Measurements from ENCODE around the gene PANX2. TPM values are rescaled to one million over a fixed set of nuclear protein-coding genes. Genes with fewer than 3 reads are reported as not detected.

PANX2 gene
- total RNA-seq, 1 experiment from 2014 or later: 0.77 TPM

DNA sequence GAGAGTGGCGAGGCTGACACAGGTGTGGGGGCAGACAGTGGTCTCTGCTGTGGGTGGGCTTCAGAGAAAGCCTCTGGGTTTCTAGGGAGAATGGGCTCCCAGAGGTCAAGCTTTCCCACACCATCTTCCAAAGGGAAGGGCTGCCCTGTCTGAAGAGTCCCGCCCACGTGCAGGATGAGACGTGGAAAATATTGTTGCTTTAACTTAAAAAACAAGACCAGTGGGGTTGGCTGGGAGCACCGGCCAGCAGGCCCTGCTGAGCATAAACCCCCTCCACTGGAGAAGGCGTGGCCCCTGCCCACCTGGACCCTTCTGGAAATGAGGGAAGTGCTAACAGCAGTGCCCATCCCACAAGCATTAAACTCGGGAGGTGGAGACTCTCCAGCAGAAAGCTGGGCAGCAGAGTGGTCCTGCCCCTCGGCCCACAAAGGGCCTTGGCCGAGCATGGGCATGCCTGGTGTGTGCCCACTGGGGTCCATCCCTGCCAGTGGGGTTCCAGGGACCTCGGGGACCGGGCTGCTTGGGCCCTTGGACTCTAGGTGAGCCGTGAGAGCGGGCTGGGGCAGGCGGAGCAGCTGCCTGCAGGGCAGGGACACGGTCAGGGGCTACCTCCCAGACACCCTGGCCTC lies 45.6 kb downstream of the PANX2 start:
- no peak for DNase-seq (ENCODE audit: unreplicated experiment)
- peaks cover 75% of the 10 kb centered on the region for H3K36me3 Mint-ChIP-seq (ENCODE audit: insufficient read depth, unreplicated experiment)
- ChIA-PET POLR2A (interaction anchor here (0.6 to 0.9 kb wide), 2 partner anchors 35 to 160 kb away, joined by 3 read pairs; partner anchors contain the start of gene HDAC10), CTCF (interaction anchor here (0.6 to 2.1 kb wide), 4 partner anchors 10 to 68 kb away, joined by 3 to 11 read pairs (median 6); no protein-coding TSS in a partner anchor)
- H3K27ac Mint-ChIP-seq (ENCODE audit: low read depth, unreplicated experiment): no peak overlapping the region
- H3K4me1 Mint-ChIP-seq (ENCODE audit: insufficient read depth, unreplicated experiment): no peaks in the 10 kb centered on the region
- no peaks in the 10 kb centered on the region for H3K9me3 Mint-ChIP-seq (ENCODE audit: unreplicated experiment)
- no peaks in the 10 kb centered on the region for H3K27me3 Mint-ChIP-seq (ENCODE audit: insufficient read depth, unreplicated experiment)
- no TSS peak for BruUV-seq (replicated peaks)
- intact Hi-C loops (cut with micrococcal nuclease): no loop called here
- TF ChIP-seq, protein P1, sequence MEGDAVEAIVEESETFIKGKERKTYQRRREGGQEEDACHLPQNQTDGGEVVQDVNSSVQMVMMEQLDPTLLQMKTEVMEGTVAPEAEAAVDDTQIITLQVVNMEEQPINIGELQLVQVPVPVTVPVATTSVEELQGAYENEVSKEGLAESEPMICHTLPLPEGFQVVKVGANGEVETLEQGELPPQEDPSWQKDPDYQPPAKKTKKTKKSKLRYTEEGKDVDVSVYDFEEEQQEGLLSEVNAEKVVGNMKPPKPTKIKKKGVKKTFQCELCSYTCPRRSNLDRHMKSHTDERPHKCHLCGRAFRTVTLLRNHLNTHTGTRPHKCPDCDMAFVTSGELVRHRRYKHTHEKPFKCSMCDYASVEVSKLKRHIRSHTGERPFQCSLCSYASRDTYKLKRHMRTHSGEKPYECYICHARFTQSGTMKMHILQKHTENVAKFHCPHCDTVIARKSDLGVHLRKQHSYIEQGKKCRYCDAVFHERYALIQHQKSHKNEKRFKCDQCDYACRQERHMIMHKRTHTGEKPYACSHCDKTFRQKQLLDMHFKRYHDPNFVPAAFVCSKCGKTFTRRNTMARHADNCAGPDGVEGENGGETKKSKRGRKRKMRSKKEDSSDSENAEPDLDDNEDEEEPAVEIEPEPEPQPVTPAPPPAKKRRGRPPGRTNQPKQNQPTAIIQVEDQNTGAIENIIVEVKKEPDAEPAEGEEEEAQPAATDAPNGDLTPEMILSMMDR (IDR thresholded peaks at IDR 0.05; ENCODE audit: unreplicated experiment): no peak
- H3K4me3 Mint-ChIP-seq (ENCODE audit: unreplicated experiment): no peak overlapping the region

DNA sequence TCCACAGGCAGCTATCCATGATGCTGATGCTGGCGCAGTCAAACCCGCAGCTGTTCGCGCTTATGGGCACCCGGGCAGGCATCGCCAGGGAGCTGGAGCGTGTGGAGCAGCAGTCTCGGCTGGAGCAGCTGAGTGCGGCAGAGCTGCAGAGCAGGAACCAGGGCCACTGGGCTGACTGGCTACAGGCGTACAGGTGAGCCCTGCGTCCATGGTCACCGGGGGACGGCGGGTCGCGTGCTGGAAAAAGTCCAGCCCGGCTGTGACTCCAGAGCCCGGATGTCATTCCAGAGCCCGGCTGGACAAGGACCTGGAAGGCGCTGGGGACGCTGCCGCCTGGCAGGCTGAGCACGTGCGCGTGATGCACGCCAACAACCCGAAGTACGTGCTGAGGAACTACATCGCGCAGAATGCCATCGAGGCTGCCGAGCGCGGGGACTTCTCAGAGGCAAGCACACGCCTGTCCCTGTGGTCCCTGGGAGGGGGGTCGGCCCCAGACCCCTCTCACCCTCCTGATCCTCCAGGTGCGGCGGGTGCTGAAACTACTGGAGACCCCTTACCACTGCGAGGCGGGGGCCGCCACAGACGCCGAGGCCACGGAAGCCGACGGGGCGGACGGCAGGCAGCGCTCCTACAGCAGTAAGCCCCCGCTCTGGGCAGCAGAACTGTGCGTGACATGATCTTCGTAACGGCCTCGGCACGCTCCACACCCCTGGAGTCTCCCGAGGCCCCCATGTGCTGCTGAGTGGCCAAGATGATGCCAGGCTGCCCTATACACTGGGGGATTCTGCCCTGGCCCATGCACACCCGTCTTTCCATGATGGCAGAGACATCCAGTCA lies 46.4 kb downstream of the PANX2 start:
- no TSS peak for BruUV-seq (replicated peaks)
- H3K36me3 Mint-ChIP-seq (ENCODE audit: insufficient read depth, unreplicated experiment): peaks cover 77% of the 10 kb centered on the region
- ChIA-PET POLR2A (interaction anchor here (0.6 kb wide), 1 partner anchor 159 kb away, joined by 3 read pairs; no protein-coding TSS in a partner anchor), CTCF (interaction anchor here (0.6 to 2.1 kb wide), 2 partner anchors 20 to 68 kb away, joined by 3 to 6 read pairs; no protein-coding TSS in a partner anchor)
- DNase-seq (ENCODE audit: unreplicated experiment): no peak
- TF ChIP-seq, protein P1 (IDR thresholded peaks at IDR 0.05; ENCODE audit: unreplicated experiment): no peak
- no peaks in the 10 kb centered on the region for H3K9me3 Mint-ChIP-seq (ENCODE audit: unreplicated experiment)
- no peak overlapping the region for H3K27ac Mint-ChIP-seq (ENCODE audit: low read depth, unreplicated experiment)
- H3K4me1 Mint-ChIP-seq (ENCODE audit: insufficient read depth, unreplicated experiment): no peaks in the 10 kb centered on the region
- intact Hi-C loops (cut with micrococcal nuclease): no loop called here
- H3K4me3 Mint-ChIP-seq (ENCODE audit: unreplicated experiment): no peak overlapping the region
- no peaks in the 10 kb centered on the region for H3K27me3 Mint-ChIP-seq (ENCODE audit: insufficient read depth, unreplicated experiment)

DNA sequence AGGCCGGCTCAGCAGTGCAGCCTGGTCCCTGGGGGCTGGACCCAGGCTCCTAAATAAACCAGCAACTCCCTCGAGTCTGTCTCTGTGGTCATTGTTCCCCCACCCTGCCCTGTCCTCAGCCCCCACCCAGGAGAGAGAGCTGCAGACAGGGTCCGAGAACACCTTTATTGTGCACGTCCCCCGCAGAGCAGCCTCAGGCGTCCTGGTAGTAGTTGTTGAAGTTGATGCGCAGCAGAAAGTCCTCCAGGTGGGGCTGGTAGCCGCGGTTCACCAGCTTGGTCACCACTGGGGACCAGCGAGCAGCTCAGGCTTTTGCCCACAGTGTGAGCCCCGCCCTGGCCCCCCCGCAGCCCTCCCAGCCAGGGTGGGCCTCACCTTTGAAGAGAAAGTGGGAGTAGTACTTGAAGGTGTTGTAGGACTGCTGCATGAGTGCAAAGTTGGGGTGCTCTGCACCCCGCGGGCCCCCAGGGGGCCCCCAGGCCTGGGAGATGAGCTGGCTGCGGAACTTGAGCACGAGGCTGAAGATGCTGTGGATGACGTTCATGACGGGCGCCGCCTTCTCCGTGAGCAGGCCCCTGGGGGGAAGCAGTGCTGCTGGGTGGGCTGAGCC lies 47.1 kb downstream of the PANX2 start:
- intact Hi-C loops (cut with micrococcal nuclease): no loop called here
- H3K9me3 Mint-ChIP-seq (ENCODE audit: unreplicated experiment): no peaks in the 10 kb centered on the region
- POLR2A ChIA-PET: interaction anchor here (1.4 kb wide), 1 partner anchor 27 kb away, joined by 4 read pairs; no protein-coding TSS in a partner anchor
- H3K36me3 Mint-ChIP-seq (ENCODE audit: insufficient read depth, unreplicated experiment): peaks cover 72% of the 10 kb centered on the region
- DNase-seq (ENCODE audit: unreplicated experiment): no peak
- no peak overlapping the region for H3K4me3 Mint-ChIP-seq (ENCODE audit: unreplicated experiment)
- H3K27ac Mint-ChIP-seq (ENCODE audit: low read depth, unreplicated experiment): no peak overlapping the region
- H3K4me1 Mint-ChIP-seq (ENCODE audit: insufficient read depth, unreplicated experiment): no peaks in the 10 kb centered on the region
- TF ChIP-seq, protein P1 (IDR thresholded peaks at IDR 0.05; ENCODE audit: unreplicated experiment): no peak
- no TSS peak for BruUV-seq (replicated peaks)
- H3K27me3 Mint-ChIP-seq (ENCODE audit: insufficient read depth, unreplicated experiment): no peaks in the 10 kb centered on the region
- CTCF ChIA-PET: interaction anchor here (2.1 kb wide), 1 partner anchor 69 kb away, joined by 6 read pairs; no protein-coding TSS in a partner anchor

Data from MCF 10A (cell line).